GM12892 (cell line): ENCODE data around the gene CDH4.

Experiments
- POLR2A ChIP-seq: IDR thresholded peaks from 2 replicates; pipeline ENCODE4 v1.6.1; 2011; ENCODE audit warnings: low read depth, low read length, control low read depth
- TAF1 ChIP-seq: IDR thresholded peaks from 2 replicates; pipeline ENCODE4 v1.6.1; 2011; ENCODE audit warnings: low read depth, mild to moderate bottlenecking, control low read depth, low read length, borderline replicate concordance

DNA sequence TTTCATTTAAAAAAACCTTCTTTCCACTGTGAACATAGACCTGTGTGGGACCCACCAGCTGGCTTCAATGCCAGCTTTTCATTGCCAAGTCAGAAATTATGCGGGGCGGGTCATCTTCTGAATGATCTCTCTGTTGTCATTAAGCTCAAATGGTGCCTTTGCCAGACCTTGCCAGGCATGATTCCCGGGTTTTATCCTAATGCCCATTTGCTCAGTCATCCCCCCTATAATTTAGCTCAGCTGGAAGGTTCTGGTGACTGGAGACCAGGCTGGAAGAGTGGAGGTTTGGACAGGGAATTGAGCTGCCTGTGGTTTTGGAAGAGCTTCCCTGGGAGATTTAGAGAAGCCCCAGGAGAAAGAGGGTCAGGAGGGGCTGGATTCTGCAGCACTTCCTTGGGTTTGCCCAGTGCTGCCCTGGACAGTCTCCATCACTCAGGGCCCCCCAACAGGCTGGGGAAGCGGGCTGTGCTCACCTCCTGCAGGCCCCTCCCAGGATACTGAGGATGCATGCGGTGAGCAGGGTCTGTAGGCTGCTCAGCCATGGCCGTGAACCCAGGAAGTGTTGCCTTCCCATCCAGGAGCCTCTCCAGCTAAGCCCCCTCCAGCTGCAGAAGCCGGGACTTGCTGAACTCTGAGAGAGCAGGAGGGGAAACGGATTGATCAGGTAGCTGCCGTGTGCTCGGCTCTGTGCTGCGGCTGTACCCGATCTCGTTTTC is 273.0 kb downstream of the CDH4 start:
- TF ChIP-seq POLR2A, result no peak
- no peak for TF ChIP-seq TAF1
